CD4-positive, alpha-beta T cell (primary cell): ENCODE data around the gene GBP1. TPM values are rescaled to one million over a fixed set of nuclear protein-coding genes. Genes with fewer than 3 reads are reported as not detected.

Experiments
- ATAC-seq: fragments of 200-7000 bp; cut with Tn5 transposase; one replicate; pipeline ENCODE4 v1.10.0; 2022; ENCODE audit warnings: mild to moderate bottlenecking; ENCODE audit not compliant: poor library complexity
- CTCF ChIA-PET: fragments of 350-600 bp; sonication (Branson Sonifier 250); formaldehyde crosslinking; loops from one replicate; lab custom pipeline; 2021; ENCODE audit warnings: antibody characterized with exemption, inconsistent platforms; lab: Charles Lee
- POLR2A ChIA-PET: fragments of 350-600 bp; sonication (Branson Sonifier 250); formaldehyde crosslinking; loops from one replicate; lab custom pipeline; 2021; ENCODE audit warnings: antibody characterized with exemption, inconsistent platforms; lab: Charles Lee
- DNase-seq, 14 experiments: peaks; one replicate each; pipeline ENCODE4 v3.0.0-alpha.2; 2013 to 2020; ENCODE audit warnings: mixed read lengths in 2 of 14
- H3K27ac ChIP-seq, 2 donors: one replicate each; pipeline versions ENCODE4 v1.5.1 to v1.7.0; 2013; ENCODE audit warnings: low read length in 2 of 2, low read depth in 1 of 2, mild to moderate bottlenecking in 1 of 2
- H3K27me3 ChIP-seq, 2 experiments: 1 replicate in 1 of 2; 2 replicates in 1 of 2; pipeline versions ENCODE4 v1.6.1 to v1.7.0; 2013; ENCODE audit warnings: low read length in 2 of 2, control low read depth in 1 of 2, mild to moderate bottlenecking in 1 of 2, moderate library complexity in 1 of 2; ENCODE audit not compliant: insufficient read depth in 2 of 2, control insufficient read depth in 1 of 2
- H3K36me3 ChIP-seq: one replicate; pipeline ENCODE4 v1.6.1; 2013; ENCODE audit warnings: low read length, control low read depth; ENCODE audit not compliant: insufficient read depth
- H3K4me1 ChIP-seq: one replicate; pipeline ENCODE4 v1.6.1; 2013; ENCODE audit warnings: low read length, control low read depth; ENCODE audit not compliant: insufficient read depth
- H3K4me3 ChIP-seq: one replicate; pipeline ENCODE4 v1.5.1; 2013; ENCODE audit warnings: mild to moderate bottlenecking, low read length, moderate library complexity
- H3K9me3 ChIP-seq, 2 experiments: 1 replicate in 1 of 2; 2 replicates in 1 of 2; pipeline versions ENCODE4 v1.6.1 to v1.7.0; 2013; ENCODE audit warnings: low read length in 2 of 2, mild to moderate bottlenecking in 2 of 2, control low read depth in 1 of 2, moderate library complexity in 1 of 2; ENCODE audit not compliant: control insufficient read depth in 1 of 2, insufficient read depth in 1 of 2
- H3K27ac Mint-ChIP-seq: one replicate; pipeline ENCODE4 v1.8.0; 2020; ENCODE audit warnings: mixed read lengths
- H3K27me3 Mint-ChIP-seq: one replicate; pipeline ENCODE4 v1.8.0; 2021; ENCODE audit warnings: mixed read lengths
- H3K36me3 Mint-ChIP-seq: one replicate; pipeline ENCODE4 v1.8.0; 2021; ENCODE audit warnings: low read depth, mixed read lengths
- H3K4me1 Mint-ChIP-seq: one replicate; pipeline ENCODE4 v1.8.0; 2021; ENCODE audit warnings: low read depth, mixed read lengths
- H3K4me3 Mint-ChIP-seq: one replicate; pipeline ENCODE4 v1.8.0; 2020; ENCODE audit warnings: mild to moderate bottlenecking, mixed read lengths
- H3K9me3 Mint-ChIP-seq: one replicate; pipeline ENCODE4 v1.8.0; 2020; ENCODE audit warnings: mixed read lengths
- CTCF ChIP-seq: fragments of 200-600 bp; IDR thresholded peaks from one replicate; pipeline ENCODE4 v1.8.0; 2022; ENCODE audit warnings: antibody characterized with exemption, mild to moderate bottlenecking
- intact Hi-C, 2 experiments: fragments of 100-400 bp; cut with DNase I in 1 of 2; cut with micrococcal nuclease in 1 of 2; formaldehyde crosslinking; loops; one replicate each; pipeline versions ENCODE4 v1.15.1 to v1.9.0; 2023 to 2025; cut with DNase I, micrococcal nuclease
- total RNA-seq, 174 experiments: library from RNA in 2 of 174; stranded (reverse) in 2 of 174; gene quantifications; one replicate each; pipeline ENCODE4 v1.2.3 and lab custom pipeline; 2021 to 2026

Gene GBP1
- total RNA-seq, 2 experiments from 2014 or later, result 15.5 to 16.5 TPM

GRCh38 chr1:89102021-89102420 lies 37.0 kb upstream of the GBP1 start:
- Mint-ChIP-seq H3K4me1 (no peaks in the 10 kb centered on the region), H3K36me3 (peaks cover 36% of the 10 kb centered on the region), H3K27me3 (no peaks in the 10 kb centered on the region), H3K4me3 (no peak overlapping the region), H3K27ac (no peak overlapping the region), H3K9me3 (no peaks in the 10 kb centered on the region)
- H3K4me1 ChIP-seq, result no peaks in the 10 kb centered on the region
- peaks cover 0 to 4% of the 10 kb centered on the region in 2 experiments for H3K9me3 ChIP-seq
- intact Hi-C loops, result no loop called here
- H3K27ac ChIP-seq, result no peak overlapping the region
- H3K4me3 ChIP-seq, result no peak overlapping the region
- no peak for TF ChIP-seq CTCF
- ATAC-seq (no peak), DNase-seq (no peak)
- ChIA-PET POLR2A (no interaction called here), CTCF (interaction anchor here (1.2 kb wide), 1 partner anchor 16 kb away, joined by 3 read pairs; no protein-coding TSS in a partner anchor)
- no peaks in the 10 kb centered on the region for H3K27me3 ChIP-seq
- peaks cover 28% of the 10 kb centered on the region for H3K36me3 ChIP-seq

- H3K36me3 Mint-ChIP-seq, result peaks cover 20% of the 10 kb centered on the region
- POLR2A ChIA-PET, result interaction anchor here (0.7 kb wide), 1 partner anchor 26 kb away, joined by 3 read pairs; no protein-coding TSS in a partner anchor
Observed at GRCh38 chr1:89100412-89100811, 35.4 kb upstream of the GBP1 start.

GRCh38 chr1:89098857-89099256 lies 33.8 kb upstream of the GBP1 start:
- TF ChIP-seq CTCF, result no peak
- intact Hi-C loops, result no loop called here
- ChIA-PET CTCF (no interaction called here), POLR2A (no interaction called here)
- Mint-ChIP-seq H3K9me3 (peaks cover 6% of the 10 kb centered on the region), H3K27ac (no peak overlapping the region), H3K27me3 (no peaks in the 10 kb centered on the region), H3K36me3 (peaks cover 4% of the 10 kb centered on the region), H3K4me1 (no peaks in the 10 kb centered on the region), H3K4me3 (no peak overlapping the region)
- no peak for ATAC-seq
- Histone ChIP-seq H3K27me3 (no peaks in the 10 kb centered on the region), H3K9me3 (no peaks in the 10 kb centered on the region), H3K36me3 (peaks cover under 1% of the 10 kb centered on the region), H3K4me3 (no peak overlapping the region), H3K27ac (no peak overlapping the region), H3K4me1 (no peaks in the 10 kb centered on the region)
- no peak for DNase-seq

More at GRCh38 chr1:89100412-89100811, 35.4 kb upstream of the GBP1 start:
- Histone ChIP-seq H3K36me3 (peaks cover 12% of the 10 kb centered on the region), H3K27ac (no peak overlapping the region), H3K27me3 (no peaks in the 10 kb centered on the region), H3K9me3 (peaks cover 0 to 4% of the 10 kb centered on the region in 2 experiments), H3K4me3 (no peak overlapping the region), H3K4me1 (no peaks in the 10 kb centered on the region)
- DNase-seq (no peak), ATAC-seq (no peak)
- no peaks in the 10 kb centered on the region for H3K27me3 Mint-ChIP-seq
- no peak for TF ChIP-seq CTCF
- peaks cover 6% of the 10 kb centered on the region for H3K9me3 Mint-ChIP-seq
- no peaks in the 10 kb centered on the region for H3K4me1 Mint-ChIP-seq
- H3K27ac Mint-ChIP-seq, result no peak overlapping the region
- CTCF ChIA-PET, result no interaction called here
- intact Hi-C loops, result no loop called here
- H3K4me3 Mint-ChIP-seq, result no peak overlapping the region
